Right lobe of liver (tissue), 6 donors: Measurements from ENCODE around the gene LRP5. TPM values are rescaled to one million over a fixed set of nuclear protein-coding genes. Genes with fewer than 3 reads are reported as not detected.

Experiments used
- ATAC-seq, 4 donors: fragments of 200-7000 bp; cut with Tn5 transposase; one replicate each; pipeline ENCODE4 v1.9.1; 2020; ENCODE audit warnings: mild to moderate bottlenecking in 4 of 4, moderate library complexity in 4 of 4
- DNase-seq, 3 donors: peaks; one replicate each; pipeline ENCODE4 v3.0.0-alpha.2; 2020
- H3K27ac ChIP-seq, 3 donors: fragments of 200-600 bp; one replicate each; pipeline ENCODE4 v1.8.0; 2022
- H3K27me3 ChIP-seq, 2 donors: fragments of 200-600 bp; one replicate each; pipeline ENCODE4 v1.8.0; 2022
- H3K36me3 ChIP-seq, 4 donors: fragments of 200-600 bp; sonication (generic) in 1 of 4; one replicate each; pipeline versions ENCODE4 v1.5.1 to v1.8.0; 2017 to 2022; ENCODE audit warnings: control low read depth in 1 of 4
- H3K4me1 ChIP-seq, 4 donors: fragments of 200-600 bp; sonication (generic) in 1 of 4; one replicate each; pipeline versions ENCODE4 v1.5.1 to v1.8.0; 2017 to 2022; ENCODE audit warnings: control low read depth in 1 of 4
- H3K4me3 ChIP-seq, 3 donors: fragments of 200-600 bp; one replicate each; pipeline ENCODE4 v1.8.0; 2022
- H3K9me3 ChIP-seq, 4 donors: fragments of 200-600 bp; sonication (generic) in 1 of 4; one replicate each; pipeline versions ENCODE4 v1.5.1 to v1.8.0; 2017 to 2022; ENCODE audit warnings: control low read depth in 1 of 4
- CTCF ChIP-seq, 4 donors: fragments of 200-600 bp in 3 of 4; fragments of 450-650 bp in 1 of 4; IDR thresholded peaks; one replicate each; pipeline versions ENCODE4 v1.5.1 to v1.8.0; 2016 to 2022; ENCODE audit warnings: antibody characterized with exemption in 4 of 4, mild to moderate bottlenecking in 2 of 4
- POLR2A ChIP-seq: fragments of 450-650 bp; IDR thresholded peaks from one replicate; pipeline ENCODE4 v1.6.1; 2017; ENCODE audit warnings: antibody characterized with exemption, mild to moderate bottlenecking
- WGBS: methylation state at CpG from one replicate; pipeline ENCODE4 v1.1.6; 2018; ENCODE audit warnings: low coverage, low lambda C conversion rate; ENCODE audit not compliant: insufficient coverage; ENCODE audit errors: missing lambda C conversion rate; 5-methylcytosine and 5-hydroxymethylcytosine counted together
- intact Hi-C, 2 donors: fragments of 100-400 bp; cut with DNase I; formaldehyde crosslinking; loops; one replicate each; pipeline versions ENCODE4 v1.11.2 to v1.14.1; 2022
- total RNA-seq, 6 experiments: library from RNA; depleted of rRNA in 2 of 6; stranded (reverse); fragments of >200 nt in 2 of 6; fragmentation: NEBNext Ultra II Directional in 3 of 6; extraction: Animal tissue kit (Norgen Biotek cat#: 25700) in 3 of 6; gene quantifications; one replicate each; pipeline versions ENCODE4 v1.1.0 to v1.2.4, GENCODE V29; 2016 to 2023
- donor health status: DM: no; HTN: yes; CAD: no.
- donor health status: DM: no; HTN: no; CAD: no.
- donor health status: DM: no; HTN: no; CAD: no.
- donor health status: DM: no; HTN: yes; CAD: no.
- donor health status: DM: no; HTN: yes; CAD: no.

The LRP5 gene
- total RNA-seq, 6 experiments from 2014 or later = 74.4 to 120 (median 88.2) TPM

GRCh38 chr11:68377389-68377795, 65.0 kb downstream of the LRP5 start:
- Histone ChIP-seq H3K27me3 (no peaks in the 10 kb centered on the region), H3K36me3 (no peaks in the 10 kb centered on the region), H3K27ac (peak overlapping the region; percentile 66 to 89 (median 70)), H3K4me3 (peak overlapping the region in 1 of 3 donors; percentile 22), H3K9me3 (no peaks in the 10 kb centered on the region), H3K4me1 (peaks cover 2 to 89% (median 48%) of the 10 kb centered on the region in 4 donors)
- DNase-seq (peak; percentile 88 to 96 (median 92)), ATAC-seq (peak; percentile 55 to 76 (median 72))
- intact Hi-C loops = loop anchor here in 1 of 2 donors (10.0 kb wide), 1 partner anchor 53 kb away; no protein-coding TSS in a partner anchor
- WGBS = 29% methylated on average over 1 of the region's 12 CpGs
- TF ChIP-seq CTCF (IDR thresholded peaks at IDR 0.05) = no peak
- no peak for TF ChIP-seq POLR2A

GRCh38 chr11:68379206-68379605, 66.8 kb downstream of the LRP5 start:
- no peaks in the 10 kb centered on the region for H3K36me3 ChIP-seq

GRCh38 chr11:68380786-68381622, 68.6 kb downstream of the LRP5 start:
- ATAC-seq (peak; percentile 6 to 39 (median 23)), DNase-seq (peak in 2 of 3 donors; percentile 44 to 59)
- TF ChIP-seq POLR2A = no peak
- TF ChIP-seq CTCF (IDR thresholded peaks at IDR 0.05) = peak in 2 of 4 donors; percentile 17 to 36
- H3K9me3 ChIP-seq = no peaks in the 10 kb centered on the region
- peak overlapping the region; percentile 20 to 65 (median 60) for H3K27ac ChIP-seq
- no peaks in the 10 kb centered on the region for H3K36me3 ChIP-seq
- intact Hi-C loops = loop anchor here (10.0 kb wide), 2 partner anchors 66 to 76 kb away; partner anchors contain the start of gene LRP5 (in 1 of the 2)
- H3K4me1 ChIP-seq = peaks cover 2 to 79% (median 39%) of the 10 kb centered on the region in 4 donors
- H3K4me3 ChIP-seq = no peak overlapping the region
- no peaks in the 10 kb centered on the region for H3K27me3 ChIP-seq
- 33% methylated on average over 12 of the region's 26 CpGs for WGBS

More at GRCh38 chr11:68379206-68379605, 66.8 kb downstream of the LRP5 start:
- H3K4me3 ChIP-seq = no peak overlapping the region
- ATAC-seq (no peak), DNase-seq (no peak)
- H3K27me3 ChIP-seq = no peaks in the 10 kb centered on the region
- TF ChIP-seq POLR2A (no peak), CTCF (IDR thresholded peaks at IDR 0.05) (no peak)
- peaks cover 2 to 86% (median 41%) of the 10 kb centered on the region in 4 donors for H3K4me1 ChIP-seq
- intact Hi-C loops = loop anchor here in 1 of 2 donors (10.0 kb wide), 1 partner anchor 54 kb away; no protein-coding TSS in a partner anchor
- H3K9me3 ChIP-seq = no peaks in the 10 kb centered on the region
- 56% methylated on average over 5 of the region's 11 CpGs for WGBS
- H3K27ac ChIP-seq = peak overlapping the region; percentile 37 to 65 (median 60)

GRCh38 chr11:68381716-68382115, 69.3 kb downstream of the LRP5 start:
- H3K27me3 ChIP-seq = no peaks in the 10 kb centered on the region
- peak overlapping the region; percentile 20 to 65 (median 60) for H3K27ac ChIP-seq
- intact Hi-C loops = loop anchor here (10.0 kb wide), 2 partner anchors 67 to 77 kb away; partner anchors contain the start of gene LRP5 (in 1 of the 2)
- peaks cover 2 to 79% (median 36%) of the 10 kb centered on the region in 4 donors for H3K4me1 ChIP-seq
- no peak for DNase-seq
- H3K36me3 ChIP-seq = peaks cover 0 to 2% (median 0%) of the 10 kb centered on the region in 4 donors
- H3K9me3 ChIP-seq = no peaks in the 10 kb centered on the region
- H3K4me3 ChIP-seq = no peak overlapping the region
- ATAC-seq = no peak
- no peak for TF ChIP-seq POLR2A
- no peak for TF ChIP-seq CTCF (IDR thresholded peaks at IDR 0.05)
- WGBS = 0% methylated on average over 1 of the region's 4 CpGs
